T-cell (primary cell): ENCODE results near the gene JUP. TPM values are rescaled to one million over a fixed set of nuclear protein-coding genes. Genes with fewer than 3 reads are reported as not detected.

Experiments
- ATAC-seq, 4 experiments: fragments of 200-7000 bp in 3 of 4; fragments of 150-1000 bp in 1 of 4; cut with Tn5 transposase; replicated peaks in 1 of 4; 1 replicate in 3 of 4; 2 replicates in 1 of 4; pipeline ENCODE4 v1.10.0; 2021; ENCODE audit warnings: moderate library complexity in 3 of 4, mild to moderate bottlenecking in 2 of 4, moderate number of reproducible peaks in 1 of 4
- CTCF ChIA-PET, 2 donors: fragments of 300-600 bp; sonication (Branson Sonifier 250); formaldehyde crosslinking; loops; one replicate each; lab custom pipeline; 2022; ENCODE audit warnings: antibody characterized with exemption in 2 of 2; lab: Charles Lee
- POLR2A ChIA-PET, 2 donors: fragments of 300-600 bp; sonication (Branson Sonifier 250); formaldehyde crosslinking; loops; one replicate each; lab custom pipeline; 2022; ENCODE audit warnings: antibody characterized with exemption in 2 of 2; lab: Charles Lee
- DNase-seq, 35 experiments: peaks; one replicate each; pipeline versions ENCODE4 v3.0.0 to v3.0.0-alpha.2; 2013 to 2023
- H3K27ac ChIP-seq: one replicate; pipeline ENCODE4 v1.5.1; 2013; ENCODE audit warnings: low read length
- H3K27me3 ChIP-seq, 2 experiments: replicated peaks in 1 of 2; 1 replicate in 1 of 2; 2 replicates in 1 of 2; pipeline versions ENCODE4 v1.6.1 to v1.7.0; 2013; ENCODE audit warnings: low read length in 1 of 2, mixed read lengths in 1 of 2; ENCODE audit not compliant: control insufficient read depth in 2 of 2, insufficient read depth in 2 of 2; ENCODE audit errors: extremely low read depth in 1 of 2
- H3K36me3 ChIP-seq, 2 donors: 1 replicate in 1 of 2; 2 replicates in 1 of 2; pipeline versions ENCODE4 v1.6.1 to v1.7.0; 2013; ENCODE audit warnings: low read length in 1 of 2; ENCODE audit not compliant: control insufficient read depth in 2 of 2, insufficient read depth in 1 of 2; ENCODE audit errors: extremely low read depth in 1 of 2
- H3K4me1 ChIP-seq, 2 experiments: 1 replicate in 1 of 2; 2 replicates in 1 of 2; pipeline versions ENCODE4 v1.6.1 to v1.7.0; 2013; ENCODE audit warnings: low read length in 2 of 2, mixed read lengths in 1 of 2; ENCODE audit not compliant: insufficient read depth in 2 of 2, control insufficient read depth in 1 of 2; ENCODE audit errors: extremely low read depth in 1 of 2
- H3K4me3 ChIP-seq, 2 donors: 1 replicate in 1 of 2; 2 replicates in 1 of 2; pipeline versions ENCODE4 v1.5.1 to v1.7.0; 2013; ENCODE audit warnings: mild to moderate bottlenecking in 2 of 2, low read length in 1 of 2, moderate library complexity in 1 of 2; ENCODE audit not compliant: control insufficient read depth in 1 of 2; ENCODE audit errors: extremely low read depth in 1 of 2
- H3K9me3 ChIP-seq: 2 replicates; pipeline ENCODE4 v1.7.0; 2013
- H3K27ac Mint-ChIP-seq, 2 donors: one replicate each; pipeline ENCODE4 v1.8.0; 2020 to 2021; ENCODE audit warnings: mild to moderate bottlenecking in 2 of 2, mixed read lengths in 2 of 2
- H3K27me3 Mint-ChIP-seq, 2 donors: one replicate each; pipeline ENCODE4 v1.8.0; 2021 to 2022; ENCODE audit warnings: mixed read lengths in 2 of 2
- H3K36me3 Mint-ChIP-seq: one replicate; pipeline ENCODE4 v1.8.0; 2021; ENCODE audit warnings: mixed read lengths
- H3K4me1 Mint-ChIP-seq, 3 donors: one replicate each; pipeline ENCODE4 v1.8.0; 2020 to 2022; ENCODE audit warnings: mixed read lengths in 3 of 3, mild to moderate bottlenecking in 1 of 3
- H3K4me3 Mint-ChIP-seq, 3 donors: one replicate each; pipeline ENCODE4 v1.8.0; 2020 to 2022; ENCODE audit warnings: mild to moderate bottlenecking in 3 of 3, mixed read lengths in 3 of 3, moderate library complexity in 3 of 3
- H3K9me3 Mint-ChIP-seq, 3 donors: one replicate each; pipeline ENCODE4 v1.8.0; 2020 to 2022; ENCODE audit warnings: mixed read lengths in 3 of 3
- WGBS: methylation state at CpG from one replicate; pipeline ENCODE4 v1.1.5; 2013; ENCODE audit warnings: missing lambda C conversion rate; ENCODE audit not compliant: insufficient coverage; 5-methylcytosine and 5-hydroxymethylcytosine counted together
- total RNA-seq, 35 experiments: library from RNA in 6 of 35; stranded (reverse) in 6 of 35; fragments of 120-200 nt in 1 of 35; gene quantifications; one replicate each; pipeline versions ENCODE4 v1.2.1 to v1.2.4 and lab custom pipeline; 2013 to 2026

JUP gene
- total RNA-seq, 5 donors from 2014 or later (not counting 1 experiment from before 2014, with no cell fraction given), result 1.1 to 4.8 (median 3.4) TPM

GRCh38 chr17:41707803-41708669, 78.5 kb downstream of the JUP start:
- 89% methylated on average over 7 of the region's 10 CpGs for WGBS

GRCh38 chr17:41705271-41705991, 81.1 kb downstream of the JUP start:
- Mint-ChIP-seq H3K27me3 (peaks cover 10% of the 10 kb centered on the region in 2 donors), H3K4me1 (peaks cover 0 to 8% (median 7%) of the 10 kb centered on the region in 3 donors), H3K9me3 (no peaks in the 10 kb centered on the region), H3K27ac (no peak overlapping the region), H3K36me3 (no peaks in the 10 kb centered on the region), H3K4me3 (no peak overlapping the region)
- Histone ChIP-seq H3K36me3 (no peaks in the 10 kb centered on the region), H3K4me3 (no peak overlapping the region), H3K27me3 (peaks cover 0 to 9% of the 10 kb centered on the region in 2 experiments), H3K27ac (no peak overlapping the region), H3K4me1 (no peaks in the 10 kb centered on the region), H3K9me3 (no peaks in the 10 kb centered on the region)
- no peak for ATAC-seq
- ChIA-PET CTCF (interaction anchor here in 1 of 2 donors (0.6 kb wide), 1 partner anchor 9 kb away, joined by 3 read pairs; no protein-coding TSS in a partner anchor), POLR2A (no interaction called here)
- no peak for DNase-seq
- 82% methylated on average over 9 of the region's 13 CpGs for WGBS

More at GRCh38 chr17:41707803-41708669, 78.5 kb downstream of the JUP start:
- peaks cover 0 to 28% of the 10 kb centered on the region in 2 experiments for H3K27me3 ChIP-seq
- no peak for DNase-seq
- no peaks in the 10 kb centered on the region for H3K36me3 ChIP-seq
- POLR2A ChIA-PET, result no interaction called here
- Mint-ChIP-seq H3K4me1 (no peaks in the 10 kb centered on the region), H3K27me3 (peaks cover 18 to 27% of the 10 kb centered on the region in 2 donors), H3K9me3 (no peaks in the 10 kb centered on the region), H3K27ac (no peak overlapping the region), H3K4me3 (no peak overlapping the region), H3K36me3 (no peaks in the 10 kb centered on the region)
- H3K9me3 ChIP-seq, result no peaks in the 10 kb centered on the region
- no peaks in the 10 kb centered on the region for H3K4me1 ChIP-seq
- H3K27ac ChIP-seq, result no peak overlapping the region
- no peak for ATAC-seq
- CTCF ChIA-PET, result interaction anchor here (0.7 to 1.3 kb wide), 4 partner anchors 12 to 159 kb away, joined by 3 to 6 read pairs (median 4); no protein-coding TSS in a partner anchor
- H3K4me3 ChIP-seq, result no peak overlapping the region

Other genes with a start within 250 kb of the JUP start
- not detected for gene KRT9, start 214.7 kb downstream of the JUP start, total RNA-seq
- not detected for gene KRT14, start 199.8 kb downstream of the JUP start, total RNA-seq
- not detected for gene KRT16, start 173.9 kb downstream of the JUP start, total RNA-seq
- gene KRT17, start 162.1 kb downstream of the JUP start, total RNA-seq, result not detected
- 1,000 to 10,000 TPM in 2 of 5 donors, 100 to 1,000 TPM in 3; 962 to 2,431 (median 988) TPM for gene EIF1, start 97.8 kb downstream of the JUP start, total RNA-seq
- gene GAST, start 74.4 kb downstream of the JUP start, total RNA-seq, result not detected
- gene HAP1, start 52.1 kb downstream of the JUP start, total RNA-seq, result under 1 TPM in 3 of 5 donors, not detected in 2; 0.49 to 0.63 (median 0.53) TPM
- gene P3H4, start 25.2 kb upstream of the JUP start, total RNA-seq, result 10 to 100 TPM in 1 of 5 donors, 1 to 10 TPM in 4; 2.9 to 11.0 (median 7.7) TPM
- 1 to 10 TPM in 2 of 5 donors, under 1 TPM in 2, not detected in 1; 0.49 to 1.3 (median 1.1) TPM for gene FKBP10, start 26.3 kb upstream of the JUP start, total RNA-seq
- 10 to 100 TPM; 25.4 to 43.0 (median 33.4) TPM for gene NT5C3B, start 49.5 kb upstream of the JUP start, total RNA-seq
- gene KLHL10, start 51.1 kb upstream of the JUP start, total RNA-seq, result not detected
- gene KLHL11, start 78.7 kb upstream of the JUP start, total RNA-seq, result 10 to 100 TPM; 17.1 to 28.2 (median 18.6) TPM
- gene ACLY, start 132.2 kb upstream of the JUP start, total RNA-seq, result 100 to 1,000 TPM in 1 of 5 donors, 10 to 100 TPM in 4; 69.1 to 101 (median 96.3) TPM
- 1 to 10 TPM in 1 of 5 donors, under 1 TPM in 3, not detected in 1; 0.22 to 2.0 (median 0.39) TPM for gene ODAD4, start 143.9 kb upstream of the JUP start, total RNA-seq
- 10 to 100 TPM; 24.4 to 36.2 (median 34.3) TPM for gene CNP, start 180.1 kb upstream of the JUP start, total RNA-seq
- 100 to 1,000 TPM; 107 to 129 (median 112) TPM for gene DNAJC7, start 230.7 kb upstream of the JUP start, total RNA-seq
- gene NKIRAS2, start 233.4 kb upstream of the JUP start, total RNA-seq, result 10 to 100 TPM; 11.0 to 19.6 (median 18.4) TPM